OCI-LY1 (cell line): ENCODE results near the gene DENND1A.

Experiments used
- EZH2 ChIP-seq: fragments of 200-600 bp; sonication (generic), shearing (Covaris generic); IDR thresholded peaks from 2 replicates; pipeline ENCODE4 v1.8.0; 2017; ENCODE audit warnings: borderline replicate concordance, mixed run types, mild to moderate bottlenecking, antibody characterized with exemption, low read length, moderate library complexity, mixed read lengths
- TF ChIP-seq, protein P1 (sequence below): fragments of 200-600 bp; sonication (generic), shearing (Covaris generic); IDR thresholded peaks from 2 replicates; pipeline ENCODE4 v1.5.1; 2017; ENCODE audit warnings: mild to moderate bottlenecking, antibody characterized with exemption, low read length, moderate library complexity, mixed read lengths

DNA sequence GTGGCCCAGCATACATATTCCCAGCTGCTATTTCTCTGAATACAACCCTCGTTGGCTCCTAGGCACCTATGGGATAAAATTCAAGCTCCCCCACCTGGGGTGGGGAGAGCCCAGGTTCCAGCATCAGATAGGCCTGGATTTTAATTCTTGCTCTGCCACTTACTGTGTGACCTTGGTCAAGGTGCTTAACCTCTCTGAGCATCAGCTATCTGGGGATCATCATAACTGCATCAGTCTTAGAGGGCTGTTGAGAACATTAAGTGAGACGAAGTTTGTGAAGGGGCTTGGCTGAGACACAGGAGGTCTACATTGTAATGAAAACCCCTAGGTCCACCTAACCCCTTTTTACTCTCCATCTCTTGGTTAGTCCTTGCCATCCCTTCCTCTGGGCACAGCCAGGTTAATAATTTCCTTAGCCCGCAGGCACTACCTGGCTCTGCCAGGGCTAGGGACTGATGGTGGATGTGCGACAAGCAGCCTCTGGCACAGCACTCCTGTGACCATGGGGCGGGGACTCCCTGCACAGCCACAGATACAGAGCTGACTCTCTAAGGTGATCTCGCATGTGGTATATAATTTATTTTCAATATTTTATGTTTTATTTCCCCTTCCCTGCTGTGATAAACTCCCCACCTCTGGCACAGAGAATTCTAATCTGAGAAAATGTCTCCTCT lies 505.2 kb downstream of the DENND1A start:
- TF ChIP-seq, protein P1, sequence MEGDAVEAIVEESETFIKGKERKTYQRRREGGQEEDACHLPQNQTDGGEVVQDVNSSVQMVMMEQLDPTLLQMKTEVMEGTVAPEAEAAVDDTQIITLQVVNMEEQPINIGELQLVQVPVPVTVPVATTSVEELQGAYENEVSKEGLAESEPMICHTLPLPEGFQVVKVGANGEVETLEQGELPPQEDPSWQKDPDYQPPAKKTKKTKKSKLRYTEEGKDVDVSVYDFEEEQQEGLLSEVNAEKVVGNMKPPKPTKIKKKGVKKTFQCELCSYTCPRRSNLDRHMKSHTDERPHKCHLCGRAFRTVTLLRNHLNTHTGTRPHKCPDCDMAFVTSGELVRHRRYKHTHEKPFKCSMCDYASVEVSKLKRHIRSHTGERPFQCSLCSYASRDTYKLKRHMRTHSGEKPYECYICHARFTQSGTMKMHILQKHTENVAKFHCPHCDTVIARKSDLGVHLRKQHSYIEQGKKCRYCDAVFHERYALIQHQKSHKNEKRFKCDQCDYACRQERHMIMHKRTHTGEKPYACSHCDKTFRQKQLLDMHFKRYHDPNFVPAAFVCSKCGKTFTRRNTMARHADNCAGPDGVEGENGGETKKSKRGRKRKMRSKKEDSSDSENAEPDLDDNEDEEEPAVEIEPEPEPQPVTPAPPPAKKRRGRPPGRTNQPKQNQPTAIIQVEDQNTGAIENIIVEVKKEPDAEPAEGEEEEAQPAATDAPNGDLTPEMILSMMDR, result no peak
- TF ChIP-seq EZH2, result no peak
